Endothelial cell of umbilical vein (primary cell): ENCODE data around the gene STPG4. TPM values are rescaled to one million over a fixed set of nuclear protein-coding genes. Genes with fewer than 3 reads are reported as not detected.

ENCODE experiments used
- BruUV-seq: library from RNA; stranded (reverse); fragments of 400-500 nt; replicated peaks from 2 replicates; lab custom pipeline; 2021; lab: Mats Ljungman, UMichigan
- CTCF ChIA-PET: fragments of 300-600, 350-600 bp; sonication (Branson Sonifier 250); formaldehyde crosslinking; loops from one replicate; lab custom pipeline; 2021; ENCODE audit warnings: antibody characterized with exemption, inconsistent platforms; lab: Charles Lee
- POLR2A ChIA-PET: fragments of 300-600, 350-600 bp; sonication (Branson Sonifier 250); formaldehyde crosslinking; loops from one replicate; lab custom pipeline; 2021; ENCODE audit warnings: antibody characterized with exemption, inconsistent platforms; lab: Charles Lee
- DNase-seq: peaks from one replicate; pipeline ENCODE4 v3.0.0-alpha.2; 2011; ENCODE audit warnings: low read depth, low spot score
- FAIRE-seq: peaks from 2 replicates; lab custom pipeline; 2011; peaks lifted over from hg19 to GRCh38; lab: Jason Lieb, UNC
- H2AFZ ChIP-seq: 2 replicates; pipeline ENCODE4 v1.6.0; 2012; ENCODE audit warnings: low read depth, low read length, control low read depth, inconsistent platforms
- H3K27ac ChIP-seq: 2 replicates; pipeline ENCODE4 v1.5.1; 2011; ENCODE audit warnings: low read depth, mild to moderate bottlenecking, control low read depth, low read length, moderate library complexity; ENCODE audit not compliant: insufficient read depth
- H3K27me3 ChIP-seq, 2 experiments: 2 replicates each; pipeline versions ENCODE4 v1.6.0 to v1.6.1; 2011; ENCODE audit warnings: low read length in 2 of 2, mixed read lengths in 1 of 2; ENCODE audit not compliant: control insufficient read depth in 2 of 2, insufficient read depth in 2 of 2
- H3K36me3 ChIP-seq, 2 experiments: 2 replicates in 1 of 2; 3 replicates in 1 of 2; pipeline ENCODE4 v1.5.1; 2011; ENCODE audit warnings: low read length in 2 of 2, mild to moderate bottlenecking in 1 of 2, moderate library complexity in 1 of 2; ENCODE audit not compliant: control insufficient read depth in 2 of 2, insufficient read depth in 2 of 2; ENCODE audit errors: extremely low read depth in 1 of 2
- H3K4me1 ChIP-seq: 3 replicates; pipeline ENCODE4 v1.5.1; 2011; ENCODE audit warnings: mild to moderate bottlenecking, low read length; ENCODE audit not compliant: control insufficient read depth, insufficient read depth; ENCODE audit errors: extremely low read depth
- H3K4me2 ChIP-seq: 2 replicates; pipeline ENCODE4 v1.6.1; 2011; ENCODE audit warnings: low read length, control low read depth, mixed read lengths; ENCODE audit not compliant: insufficient read depth
- H3K4me3 ChIP-seq, 3 experiments: fragments of 200-600 bp in 1 of 3; sonication (generic), shearing (Covaris generic) in 1 of 3; replicated peaks in 1 of 3; 2 replicates each; pipeline ENCODE4 v1.5.1; 2011 to 2016; ENCODE audit warnings: control low read depth in 3 of 3, low read length in 3 of 3, mild to moderate bottlenecking in 2 of 3, inconsistent platforms in 1 of 3, low read depth in 1 of 3, moderate library complexity in 1 of 3; ENCODE audit not compliant: insufficient read depth in 1 of 3
- H3K79me2 ChIP-seq: 2 replicates; pipeline ENCODE4 v1.6.0; 2012; ENCODE audit warnings: low read length, inconsistent platforms; ENCODE audit not compliant: control insufficient read depth, insufficient read depth
- H3K9ac ChIP-seq: replicated peaks from 2 replicates; pipeline ENCODE3; 2011; ENCODE audit warnings: low read length, control low read depth; ENCODE audit not compliant: insufficient read depth; ENCODE audit errors: extremely low read depth
- H3K9me1 ChIP-seq: replicated peaks from 3 replicates; pipeline ENCODE4 v1.6.0; 2011; ENCODE audit warnings: mild to moderate bottlenecking, low read length; ENCODE audit not compliant: control insufficient read depth, insufficient read depth; ENCODE audit errors: extremely low read depth
- H3K9me3 ChIP-seq: replicated peaks from 2 replicates; pipeline ENCODE4 v1.5.1; 2012; ENCODE audit warnings: low read length, inconsistent platforms; ENCODE audit not compliant: control insufficient read depth, insufficient read depth
- H4K20me1 ChIP-seq: replicated peaks from 2 replicates; pipeline ENCODE3; 2011; ENCODE audit warnings: mild to moderate bottlenecking, low read length; ENCODE audit not compliant: control insufficient read depth, insufficient read depth; ENCODE audit errors: extremely low read depth
- CTCF ChIP-seq, 2 donors: IDR thresholded peaks; 1 replicate in 1 of 2; 2 replicates in 1 of 2; pipeline ENCODE4 v1.5.1; 2011; ENCODE audit warnings: low read length in 2 of 2, mild to moderate bottlenecking in 2 of 2, moderate library complexity in 2 of 2, control low read depth in 1 of 2, inconsistent platforms in 1 of 2, low read depth in 1 of 2; ENCODE audit not compliant: insufficient read depth in 1 of 2; ENCODE audit errors: extremely low read depth in 1 of 2
- EZH2 ChIP-seq: IDR thresholded peaks from 2 replicates; pipeline ENCODE4 v1.6.1; 2012; ENCODE audit warnings: borderline replicate concordance, low read depth, mild to moderate bottlenecking, moderate library complexity, low read length, inconsistent platforms; ENCODE audit not compliant: severe bottlenecking
- JUN ChIP-seq: IDR thresholded peaks from 2 replicates; pipeline ENCODE4 v1.6.1; 2011; ENCODE audit warnings: borderline replicate concordance, low read depth; ENCODE audit not compliant: insufficient read length, insufficient read depth
- POLR2A ChIP-seq: IDR thresholded peaks from 2 replicates; pipeline ENCODE4 v1.6.1; 2012; ENCODE audit warnings: low read depth, mild to moderate bottlenecking, control low read depth, low read length
- dilution Hi-C: fragments of 300-500 bp; cut with MboI; formaldehyde crosslinking; loops from one replicate; pipeline ENCODE4 v1.15.0; 2019; ENCODE audit warnings: low sequenced_read_pairs; ENCODE audit not compliant: extremely low pct_ligation_motif_present
- intact Hi-C: fragments of 100-400 bp; cut with micrococcal nuclease; formaldehyde crosslinking; loops from one replicate; pipeline ENCODE4 v1.10.0; 2022
- polyA plus RNA-seq, 4 experiments: library from polyadenylated mRNA; depleted of rRNA in 3 of 4; stranded (reverse) in 3 of 4; unstranded in 1 of 4; fragments of >200 nt; gene quantifications; 2 replicates each; pipeline versions ENCODE4 v1.2.1 to v1.2.3, GENCODE V29; 2011 to 2012; ENCODE audit warnings: missing spikeins in 1 of 4
- total RNA-seq: library from RNA; stranded (reverse); gene quantifications from 2 replicates; pipeline ENCODE4 v1.2.3, GENCODE V29; 2021

The STPG4 gene
- total and polyA plus RNA-seq, 2 donors (not counting 3 experiments of a cell fraction or from before 2014, with no cell fraction given), result 0.53 TPM; not detected in 1

GRCh38 chr2:47196499-47196898, 41.4 kb upstream of the STPG4 start:
- no peaks in the 10 kb centered on the region for H3K9me1 ChIP-seq
- no peak overlapping the region for H3K9ac ChIP-seq
- H3K4me2 ChIP-seq, result no peak overlapping the region
- FAIRE-seq, result no peak
- no peak overlapping the region for H3K4me3 ChIP-seq
- H3K9me3 ChIP-seq, result no peaks in the 10 kb centered on the region
- dilution Hi-C loops (no loop called here), intact Hi-C loops (no loop called here)
- no TSS peak for BruUV-seq
- peaks cover 25% of the 10 kb centered on the region for H3K4me1 ChIP-seq
- no peaks in the 10 kb centered on the region for H4K20me1 ChIP-seq
- ChIA-PET CTCF (interaction anchor here (1.0 to 2.2 kb wide), 5 partner anchors 9 to 127 kb away, joined by 3 to 12 read pairs (median 5); no protein-coding TSS in a partner anchor), POLR2A (no interaction called here)
- H3K79me2 ChIP-seq, result no peaks in the 10 kb centered on the region
- no peak for DNase-seq
- no peaks in the 10 kb centered on the region for H3K36me3 ChIP-seq
- no peaks in the 10 kb centered on the region for H3K27me3 ChIP-seq
- no peak for TF ChIP-seq CTCF (IDR thresholded peaks at IDR 0.05; ENCODE audit: extremely low read depth in 1 of 2, insufficient read depth in 1 of 2, low read depth in 1 of 2, low read length in 2 of 2)
- H2AFZ ChIP-seq, result no peak overlapping the region
- no peak overlapping the region for H3K27ac ChIP-seq

- no peak for DNase-seq
- no peaks in the 10 kb centered on the region for H4K20me1 ChIP-seq
- H3K9ac ChIP-seq, result no peak overlapping the region
- H2AFZ ChIP-seq, result no peak overlapping the region
- FAIRE-seq, result no peak
- H3K27me3 ChIP-seq, result no peaks in the 10 kb centered on the region
- no peak overlapping the region for H3K4me3 ChIP-seq
- ChIA-PET CTCF (interaction anchor here (0.9 to 2.2 kb wide), 9 partner anchors 9 to 130 kb away, joined by 3 to 14 read pairs (median 5); no protein-coding TSS in a partner anchor), POLR2A (no interaction called here)
- intact Hi-C loops, result no loop called here
- H3K36me3 ChIP-seq, result no peaks in the 10 kb centered on the region
- no peak overlapping the region for H3K27ac ChIP-seq
- no TSS peak for BruUV-seq
- TF ChIP-seq EZH2 (no peak), POLR2A (no peak), JUN (no peak)
- no peaks in the 10 kb centered on the region for H3K9me1 ChIP-seq
- peaks cover 28% of the 10 kb centered on the region for H3K4me1 ChIP-seq
- no peaks in the 10 kb centered on the region for H3K9me3 ChIP-seq
- dilution Hi-C loops, result no loop called here
- H3K79me2 ChIP-seq, result no peaks in the 10 kb centered on the region
- H3K4me2 ChIP-seq, result no peak overlapping the region
Measured at GRCh38 chr2:47196046-47196445, 40.9 kb upstream of the STPG4 start.
